ENCODE results near the gene GCGR. TPM values are rescaled to one million over a fixed set of nuclear protein-coding genes. Genes with fewer than 3 reads are reported as not detected.

The GCGR gene
- total RNA-seq, 4 donors from 2014 or later = 0.38 TPM; not detected in 3

DNA sequence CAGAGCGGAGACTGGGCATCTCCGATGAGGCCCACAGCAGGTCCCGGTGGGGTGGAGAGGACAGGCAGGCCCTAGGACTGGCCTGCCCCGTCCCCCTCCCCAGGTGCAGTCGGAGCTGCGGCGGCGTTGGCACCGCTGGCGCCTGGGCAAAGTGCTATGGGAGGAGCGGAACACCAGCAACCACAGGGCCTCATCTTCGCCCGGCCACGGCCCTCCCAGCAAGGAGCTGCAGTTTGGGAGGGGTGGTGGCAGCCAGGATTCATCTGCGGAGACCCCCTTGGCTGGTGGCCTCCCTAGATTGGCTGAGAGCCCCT, 9.4 kb downstream of the GCGR start:
- TF ChIP-seq, protein P1, sequence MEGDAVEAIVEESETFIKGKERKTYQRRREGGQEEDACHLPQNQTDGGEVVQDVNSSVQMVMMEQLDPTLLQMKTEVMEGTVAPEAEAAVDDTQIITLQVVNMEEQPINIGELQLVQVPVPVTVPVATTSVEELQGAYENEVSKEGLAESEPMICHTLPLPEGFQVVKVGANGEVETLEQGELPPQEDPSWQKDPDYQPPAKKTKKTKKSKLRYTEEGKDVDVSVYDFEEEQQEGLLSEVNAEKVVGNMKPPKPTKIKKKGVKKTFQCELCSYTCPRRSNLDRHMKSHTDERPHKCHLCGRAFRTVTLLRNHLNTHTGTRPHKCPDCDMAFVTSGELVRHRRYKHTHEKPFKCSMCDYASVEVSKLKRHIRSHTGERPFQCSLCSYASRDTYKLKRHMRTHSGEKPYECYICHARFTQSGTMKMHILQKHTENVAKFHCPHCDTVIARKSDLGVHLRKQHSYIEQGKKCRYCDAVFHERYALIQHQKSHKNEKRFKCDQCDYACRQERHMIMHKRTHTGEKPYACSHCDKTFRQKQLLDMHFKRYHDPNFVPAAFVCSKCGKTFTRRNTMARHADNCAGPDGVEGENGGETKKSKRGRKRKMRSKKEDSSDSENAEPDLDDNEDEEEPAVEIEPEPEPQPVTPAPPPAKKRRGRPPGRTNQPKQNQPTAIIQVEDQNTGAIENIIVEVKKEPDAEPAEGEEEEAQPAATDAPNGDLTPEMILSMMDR (IDR thresholded peaks at IDR 0.05; ENCODE audit: low read depth) = no peak

DNA sequence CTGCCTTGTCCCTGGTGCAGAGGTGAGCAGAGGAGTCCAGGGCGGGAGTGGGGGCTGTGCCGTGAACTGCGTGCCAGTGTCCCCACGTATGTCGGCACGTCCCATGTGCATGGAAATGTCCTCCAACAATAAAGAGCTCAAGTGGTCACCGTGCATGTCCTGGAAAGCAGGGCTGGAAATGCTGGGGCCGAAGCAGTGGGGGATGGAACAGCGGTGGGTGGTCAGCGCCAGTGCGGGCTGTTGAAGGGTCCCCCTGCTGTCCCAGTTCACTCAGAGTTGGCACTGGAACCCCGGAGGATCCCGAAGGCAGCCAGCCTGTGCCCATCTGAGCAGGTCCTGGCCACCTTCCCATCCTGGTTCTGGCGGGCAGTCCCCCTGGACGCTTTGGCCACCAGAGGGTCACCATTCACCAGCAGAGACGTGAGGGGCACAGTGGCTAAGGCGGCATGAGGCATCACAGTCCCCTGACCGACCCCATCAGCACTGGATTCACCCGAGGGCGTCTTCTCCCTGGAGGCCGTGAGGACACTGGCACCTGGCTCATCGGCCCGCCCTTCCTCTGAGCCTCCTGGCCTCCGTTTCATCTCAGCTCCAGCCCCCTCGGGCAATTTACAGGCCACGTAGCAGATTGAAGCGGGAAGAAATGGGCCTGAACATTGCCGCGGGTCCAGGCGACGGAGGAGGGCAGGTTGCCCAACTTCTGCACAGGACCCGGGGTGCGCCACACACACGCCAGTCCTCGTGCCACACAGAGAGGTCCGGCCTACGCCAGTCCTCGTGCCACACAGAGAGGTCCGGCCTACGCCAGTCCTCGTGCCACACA, 10.1 kb downstream of the GCGR start:
- TF ChIP-seq, protein P1 (IDR thresholded peaks at IDR 0.05; ENCODE audit: low read depth) = no peak

DNA sequence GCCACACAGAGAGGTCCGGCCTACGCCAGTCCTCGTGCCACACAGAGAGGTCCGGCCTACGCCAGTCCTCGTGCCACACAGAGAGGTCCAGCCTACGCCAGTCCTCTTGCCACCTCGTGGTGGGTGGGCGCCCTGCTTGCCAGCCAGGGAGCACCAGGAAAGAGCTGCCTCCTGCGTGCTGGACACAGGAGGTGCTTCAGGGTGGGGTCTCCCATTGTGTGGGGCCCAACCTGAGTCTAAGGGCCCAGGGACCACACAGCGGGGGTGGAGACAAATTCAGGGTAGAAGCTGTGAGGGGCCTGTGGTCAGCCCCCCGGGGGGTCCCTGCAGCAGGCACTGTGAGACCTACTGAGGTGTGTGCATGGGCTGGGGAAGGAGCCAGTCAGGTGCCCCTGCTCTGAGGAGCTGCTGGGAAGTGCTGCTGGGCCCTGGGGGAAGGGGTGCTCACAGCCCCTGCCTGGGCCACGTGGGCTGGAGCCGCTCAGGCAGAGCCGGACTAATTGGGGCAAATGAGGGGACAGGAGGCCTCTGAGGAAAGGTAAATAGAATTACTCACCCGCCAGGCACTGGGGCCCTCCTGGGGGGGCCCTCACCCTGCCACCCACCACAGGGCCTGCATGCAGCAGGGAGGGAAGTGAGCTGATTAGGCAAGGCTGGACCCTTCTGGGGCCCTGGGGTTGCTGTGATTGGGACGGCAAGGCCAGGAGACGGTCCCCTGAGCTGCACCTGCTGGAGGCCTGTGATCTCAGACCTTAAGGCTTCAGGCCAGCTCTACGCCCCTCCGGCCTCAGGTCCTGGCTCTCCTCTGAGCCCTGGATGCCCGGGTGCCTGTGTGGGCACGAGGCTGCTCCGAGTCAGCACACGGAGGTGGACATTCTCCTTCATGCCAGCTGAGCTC, 11.0 kb downstream of the GCGR start:
- TF ChIP-seq, protein P1 (IDR thresholded peaks at IDR 0.05; ENCODE audit: low read depth) = no peak

DNA sequence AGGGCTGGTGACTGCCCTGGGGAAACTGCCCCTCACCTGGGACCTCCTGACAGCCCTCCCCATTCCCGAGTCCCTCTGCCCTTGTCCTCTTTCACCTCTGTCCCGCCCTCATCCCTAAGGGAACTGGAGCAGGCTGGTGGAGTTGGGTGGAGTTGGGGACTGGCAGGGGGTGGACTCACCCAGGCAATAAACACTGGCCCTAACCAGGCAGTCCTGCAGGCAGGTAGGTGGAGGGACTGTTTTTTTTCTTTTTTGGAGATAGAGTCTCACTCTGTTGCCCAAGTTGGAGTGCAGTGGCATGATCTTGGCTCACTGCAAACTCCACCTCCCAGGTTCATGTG, 11.7 kb downstream of the GCGR start:
- TF ChIP-seq, protein P1 (IDR thresholded peaks at IDR 0.05; ENCODE audit: low read depth) = no peak

DNA sequence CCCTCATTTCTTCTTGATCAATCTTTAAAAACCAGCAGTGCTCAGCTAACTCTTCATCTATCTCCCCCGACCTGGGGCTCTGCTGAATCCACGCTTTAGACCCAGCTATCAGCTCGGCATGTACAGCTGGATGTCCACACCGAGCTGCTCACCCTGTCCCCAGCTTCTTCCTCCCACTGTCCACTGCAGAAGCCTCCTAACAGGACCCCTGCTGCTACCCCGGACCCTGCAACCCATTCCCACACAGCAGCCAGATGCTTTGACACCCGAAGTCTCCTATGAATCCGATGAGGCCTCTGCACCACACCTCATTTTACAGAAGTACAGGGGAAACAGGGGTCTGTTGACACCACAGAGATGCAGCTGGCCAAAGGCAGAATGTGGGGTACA, 13.8 kb downstream of the GCGR start:
- TF ChIP-seq, protein P1 (IDR thresholded peaks at IDR 0.05; ENCODE audit: low read depth) = no peak

DNA sequence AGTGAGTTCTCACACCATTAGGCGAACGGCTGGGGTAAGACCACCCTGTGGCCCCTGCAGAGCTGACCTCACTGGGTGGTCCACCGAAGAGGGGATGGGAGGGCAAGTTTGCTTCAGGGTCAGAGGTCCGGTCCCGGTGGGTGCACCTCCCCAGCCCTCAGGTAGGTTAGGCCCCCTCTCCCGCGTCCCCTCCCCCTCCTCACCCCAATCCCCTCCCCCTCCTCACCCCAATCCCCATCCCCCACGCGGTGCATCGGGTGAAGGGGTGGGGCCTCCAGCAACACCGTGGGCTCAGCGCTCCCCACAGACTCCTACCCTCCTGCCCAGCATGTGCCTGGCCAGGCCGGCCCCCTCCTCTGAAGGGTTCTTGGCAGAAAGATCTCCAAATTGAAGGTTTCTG, 15.8 kb downstream of the GCGR start:
- TF ChIP-seq, protein P1 (IDR thresholded peaks at IDR 0.05; ENCODE audit: low read depth) = no peak

DNA sequence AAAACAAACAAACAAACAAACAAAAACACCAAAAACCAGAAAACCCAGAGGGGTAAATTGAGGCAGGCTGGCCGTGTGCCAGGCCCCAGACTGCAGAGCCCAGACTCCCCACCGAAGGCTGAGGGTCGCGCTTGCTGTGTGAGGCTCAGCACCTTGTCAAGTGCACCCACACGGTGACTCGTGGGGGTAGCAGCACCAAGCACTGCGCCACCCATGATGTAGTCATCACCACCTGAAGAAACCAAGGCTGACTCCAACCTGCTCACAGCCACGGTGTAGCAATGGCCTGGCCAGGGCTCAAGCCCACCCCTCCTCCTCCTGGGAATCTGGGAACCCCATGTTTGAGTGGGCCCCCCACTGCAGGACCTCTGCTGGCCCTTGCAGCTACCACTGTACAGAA, 17.2 kb downstream of the GCGR start:
- TF ChIP-seq, protein P1 (IDR thresholded peaks at IDR 0.05; ENCODE audit: low read depth) = no peak
